Gastroesophageal sphincter (tissue), 4 donors: ENCODE results near the gene PARD6B. TPM values are rescaled to one million over a fixed set of nuclear protein-coding genes. Genes with fewer than 3 reads are reported as not detected.
A peak's percentile ranks its signal among the peaks of the same experiment; 100 is the strongest.

Source experiments
- ATAC-seq: fragments of 150-250 bp; one replicate; pipeline ENCODE4 v1.9.1; 2016; ENCODE audit warnings: mild to moderate bottlenecking, moderate library complexity
- H3K27ac ChIP-seq, 4 donors: fragments of 200-600 bp; sonication (generic) in 3 of 4; 1 replicate in 3 of 4; 2 replicates in 1 of 4; pipeline ENCODE4 v1.5.1; 2016 to 2019
- H3K27me3 ChIP-seq: fragments of 200-600 bp; sonication (generic); one replicate; pipeline ENCODE4 v1.5.1; 2019
- H3K36me3 ChIP-seq, 2 donors: fragments of 200-600 bp; sonication (generic); one replicate each; pipeline ENCODE4 v1.5.1; 2019; ENCODE audit warnings: control low read depth in 1 of 2
- H3K4me1 ChIP-seq, 3 donors: fragments of 200-600 bp; sonication (generic); 1 replicate in 2 of 3; 2 replicates in 1 of 3; pipeline ENCODE4 v1.5.1; 2016 to 2019; ENCODE audit warnings: control low read depth in 2 of 3
- H3K4me3 ChIP-seq, 2 donors: fragments of 200-600 bp; sonication (generic); one replicate each; pipeline ENCODE4 v1.5.1; 2019; ENCODE audit warnings: mild to moderate bottlenecking in 1 of 2, moderate library complexity in 1 of 2
- H3K9me3 ChIP-seq, 3 donors: fragments of 200-600 bp; sonication (generic); one replicate each; pipeline ENCODE4 v1.5.1; 2017 to 2019; ENCODE audit warnings: control low read depth in 2 of 3
- CTCF ChIP-seq, 4 experiments: fragments of 200-600 bp in 2 of 4; fragments of 450-650 bp in 2 of 4; sonication (generic) in 1 of 4; IDR thresholded peaks; one replicate each; pipeline ENCODE4 v1.5.1; 2017 to 2019; ENCODE audit warnings: antibody characterized with exemption in 4 of 4, mild to moderate bottlenecking in 2 of 4, moderate library complexity in 2 of 4
- EP300 ChIP-seq: sonication (generic); formaldehyde crosslinking; IDR thresholded peaks from one replicate; pipeline ENCODE4 v1.6.1; 2017; ENCODE audit warnings: antibody characterized with exemption, mild to moderate bottlenecking
- POLR2A ChIP-seq, 2 donors: fragments of 450-650 bp; IDR thresholded peaks; one replicate each; pipeline ENCODE4 v1.6.1; 2017; ENCODE audit warnings: antibody characterized with exemption in 2 of 2, mild to moderate bottlenecking in 2 of 2, moderate library complexity in 1 of 2
- POLR2AphosphoS5 ChIP-seq: sonication (generic); formaldehyde crosslinking; IDR thresholded peaks from one replicate; pipeline ENCODE4 v1.6.1; 2017; ENCODE audit warnings: antibody characterized with exemption
- WGBS, 2 donors: methylation state at CpG; one replicate each; pipeline ENCODE4 v1.1.5; 2018; ENCODE audit warnings: low coverage in 1 of 2; 5-methylcytosine and 5-hydroxymethylcytosine counted together
- total RNA-seq, 4 donors: library from RNA; depleted of rRNA; stranded (reverse); fragments of >200 nt; gene quantifications; one replicate each; pipeline ENCODE4 v1.1.0, GENCODE V29; 2016

The PARD6B gene
- total RNA-seq, 4 donors from 2014 or later, result 2.4 to 3.8 (median 2.8) TPM

GRCh38 chr20:50704514-50704913 is 26.9 kb upstream of the PARD6B start:
- H3K4me1 ChIP-seq, result no peaks in the 10 kb centered on the region
- H3K27me3 ChIP-seq, result no peaks in the 10 kb centered on the region
- H3K4me3 ChIP-seq, result no peak overlapping the region
- ATAC-seq, result no peak
- H3K9me3 ChIP-seq, result no peaks in the 10 kb centered on the region
- no peak for TF ChIP-seq POLR2A (IDR thresholded peaks at IDR 0.05)
- TF ChIP-seq CTCF (IDR thresholded peaks at IDR 0.05), result no peak
- no peak for TF ChIP-seq EP300
- no peak for TF ChIP-seq POLR2AphosphoS5
- no peaks in the 10 kb centered on the region for H3K36me3 ChIP-seq
- 70 to 87% methylated on average over 3 to 4 of the region's 4 CpGs for WGBS, 2 donors
- no peak overlapping the region for H3K27ac ChIP-seq

GRCh38 chr20:50704971-50705370 is 26.4 kb upstream of the PARD6B start:
- H3K27me3 ChIP-seq, result no peaks in the 10 kb centered on the region
- TF ChIP-seq POLR2AphosphoS5 (no peak), POLR2A (IDR thresholded peaks at IDR 0.05) (no peak), CTCF (IDR thresholded peaks at IDR 0.05) (no peak), EP300 (no peak)
- H3K27ac ChIP-seq, result no peak overlapping the region
- H3K36me3 ChIP-seq, result no peaks in the 10 kb centered on the region
- H3K4me3 ChIP-seq, result no peak overlapping the region
- 86% methylated on average over 1 of the region's 1 CpG; no CpG with 5 or more reads in 1 of the 2 donors for WGBS, 2 donors
- no peaks in the 10 kb centered on the region for H3K9me3 ChIP-seq
- no peak for ATAC-seq
- no peaks in the 10 kb centered on the region for H3K4me1 ChIP-seq

- no peak overlapping the region for H3K27ac ChIP-seq
- H3K36me3 ChIP-seq, result no peaks in the 10 kb centered on the region
- no peaks in the 10 kb centered on the region for H3K9me3 ChIP-seq
- no peaks in the 10 kb centered on the region for H3K27me3 ChIP-seq
- ATAC-seq, result no peak
- peaks cover 0 to 6% (median 0%) of the 10 kb centered on the region in 3 donors for H3K4me1 ChIP-seq
- TF ChIP-seq POLR2AphosphoS5 (no peak), EP300 (no peak), POLR2A (IDR thresholded peaks at IDR 0.05) (no peak), CTCF (IDR thresholded peaks at IDR 0.05) (no peak)
- WGBS, 2 donors, result 35 to 46% methylated on average over 6 to 7 of the region's 8 CpGs
- no peak overlapping the region for H3K4me3 ChIP-seq
Measured at GRCh38 chr20:50708845-50709635, 22.3 kb upstream of the PARD6B start.

- 18 to 49% methylated on average over 3 to 4 of the region's 5 CpGs for WGBS, 2 donors
- Histone ChIP-seq H3K9me3 (no peaks in the 10 kb centered on the region), H3K4me3 (no peak overlapping the region), H3K4me1 (peaks cover 0 to 6% (median 0%) of the 10 kb centered on the region in 3 donors), H3K27ac (no peak overlapping the region), H3K36me3 (no peaks in the 10 kb centered on the region), H3K27me3 (no peaks in the 10 kb centered on the region)
- no peak for TF ChIP-seq EP300
- TF ChIP-seq CTCF (IDR thresholded peaks at IDR 0.05), result no peak
- no peak for TF ChIP-seq POLR2A (IDR thresholded peaks at IDR 0.05)
- TF ChIP-seq POLR2AphosphoS5, result no peak
- ATAC-seq, result no peak
Measured at GRCh38 chr20:50709636-50709973, 21.8 kb upstream of the PARD6B start.

GRCh38 chr20:50710492-50711063 is 20.8 kb upstream of the PARD6B start:
- no peak overlapping the region for H3K27ac ChIP-seq
- 78 to 83% methylated on average over 4 to 7 of the region's 9 CpGs for WGBS, 2 donors
- no peaks in the 10 kb centered on the region for H3K27me3 ChIP-seq
- H3K9me3 ChIP-seq, result no peaks in the 10 kb centered on the region
- no peak for TF ChIP-seq POLR2AphosphoS5
- no peak for TF ChIP-seq EP300
- TF ChIP-seq POLR2A (IDR thresholded peaks at IDR 0.05), result no peak
- no peaks in the 10 kb centered on the region for H3K36me3 ChIP-seq
- H3K4me3 ChIP-seq, result no peak overlapping the region
- peak; percentile 31 for ATAC-seq
- peaks cover 0 to 6% (median 0%) of the 10 kb centered on the region in 3 donors for H3K4me1 ChIP-seq
